Psoas muscle (tissue), 8 donors: ENCODE data around the gene MAGI1. TPM values are rescaled to one million over a fixed set of nuclear protein-coding genes. Genes with fewer than 3 reads are reported as not detected.

Experiments used
- ATAC-seq, 4 donors: fragments of 200-7000 bp; cut with Tn5 transposase; one replicate each; pipeline ENCODE4 v1.9.1; 2020; ENCODE audit warnings: moderate library complexity in 3 of 4, mild to moderate bottlenecking in 2 of 4
- DNase-seq, 2 donors: peaks; one replicate each; pipeline ENCODE4 v3.0.0-alpha.2; 2020
- H3K27ac ChIP-seq: fragments of 200-600 bp; one replicate; pipeline ENCODE4 v1.8.0; 2022
- H3K27me3 ChIP-seq, 3 donors: fragments of 200-600 bp in 1 of 3; one replicate each; pipeline versions ENCODE4 v1.6.1 to v1.8.0; 2013 to 2022; ENCODE audit warnings: low read length in 2 of 3, mild to moderate bottlenecking in 2 of 3, moderate library complexity in 1 of 3; ENCODE audit not compliant: insufficient read depth in 3 of 3
- H3K36me3 ChIP-seq, 2 donors: fragments of 200-600 bp in 1 of 2; one replicate each; pipeline versions ENCODE4 v1.6.1 to v1.8.0; 2013 to 2022; ENCODE audit warnings: low read depth in 1 of 2, mild to moderate bottlenecking in 1 of 2, moderate library complexity in 1 of 2; ENCODE audit not compliant: insufficient read depth in 1 of 2
- H3K4me1 ChIP-seq: fragments of 200-600 bp; one replicate; pipeline ENCODE4 v1.8.0; 2022
- H3K4me3 ChIP-seq: fragments of 200-600 bp; one replicate; pipeline ENCODE4 v1.8.0; 2022; ENCODE audit warnings: mild to moderate bottlenecking
- H3K9me3 ChIP-seq: fragments of 200-600 bp; one replicate; pipeline ENCODE4 v1.8.0; 2022
- WGBS, 3 donors: extraction: QIAGEN DNeasy Blood & Tissue Kit; methylation state at CpG; one replicate each; pipeline versions ENCODE4 v1.1.6 to v1.1.7; 2013; 5-methylcytosine and 5-hydroxymethylcytosine counted together
- intact Hi-C, 2 donors: fragments of 100-400 bp; cut with DNase I; formaldehyde crosslinking; loops; one replicate each; pipeline versions ENCODE4 v1.11.0 to v1.14.2; 2022
- polyA plus RNA-seq, 3 donors: library from polyadenylated mRNA; stranded (reverse); fragments of 200-250 nt; gene quantifications; one replicate each; pipeline ENCODE4 v1.2.3, GENCODE V29; 2013
- total RNA-seq, 4 donors: library from RNA; stranded (reverse); fragmentation: NEBNext Ultra II Directional in 2 of 4; extraction: Animal tissue kit (Norgen Biotek cat#: 25700) in 2 of 4; gene quantifications; one replicate each; pipeline versions ENCODE4 v1.2.1 to v1.2.4, GENCODE V29; 2021 to 2023
- TF ChIP-seq, protein P1 (sequence below): fragments of 200-600 bp; IDR thresholded peaks from one replicate; pipeline ENCODE4 v1.8.0; 2022; ENCODE audit warnings: antibody characterized with exemption
- donor health status: healthy with polysubstance abuse.
- donor health status: DM: no; HTN: no; CAD: no; lungs with moderate emphysema.
- donor health status: Bipolar disorder and iron deficiency.
- donor health status: healthy.
- donor health status: DM: yes; HTN: yes; CAD: no.
- donor health status: DM: no; HTN: no; CAD: no.
- donor health status: DM: no; HTN: no; CAD: no.
- donor health status: DM: yes; HTN: yes; CAD: no.

The MAGI1 gene
- total and polyA plus RNA-seq, 7 donors: 4.5 to 8.1 (median 6.3) TPM

GRCh38 chr3:65659396-65659795 is 379.3 kb downstream of the MAGI1 start:
- Histone ChIP-seq H3K27me3 (no peaks in the 10 kb centered on the region), H3K27ac (no peak overlapping the region), H3K36me3 (no peaks in the 10 kb centered on the region), H3K4me1 (no peaks in the 10 kb centered on the region), H3K9me3 (no peaks in the 10 kb centered on the region), H3K4me3 (no peak overlapping the region)
- intact Hi-C loops: no loop called here
- no peak for ATAC-seq
- TF ChIP-seq, protein P1, sequence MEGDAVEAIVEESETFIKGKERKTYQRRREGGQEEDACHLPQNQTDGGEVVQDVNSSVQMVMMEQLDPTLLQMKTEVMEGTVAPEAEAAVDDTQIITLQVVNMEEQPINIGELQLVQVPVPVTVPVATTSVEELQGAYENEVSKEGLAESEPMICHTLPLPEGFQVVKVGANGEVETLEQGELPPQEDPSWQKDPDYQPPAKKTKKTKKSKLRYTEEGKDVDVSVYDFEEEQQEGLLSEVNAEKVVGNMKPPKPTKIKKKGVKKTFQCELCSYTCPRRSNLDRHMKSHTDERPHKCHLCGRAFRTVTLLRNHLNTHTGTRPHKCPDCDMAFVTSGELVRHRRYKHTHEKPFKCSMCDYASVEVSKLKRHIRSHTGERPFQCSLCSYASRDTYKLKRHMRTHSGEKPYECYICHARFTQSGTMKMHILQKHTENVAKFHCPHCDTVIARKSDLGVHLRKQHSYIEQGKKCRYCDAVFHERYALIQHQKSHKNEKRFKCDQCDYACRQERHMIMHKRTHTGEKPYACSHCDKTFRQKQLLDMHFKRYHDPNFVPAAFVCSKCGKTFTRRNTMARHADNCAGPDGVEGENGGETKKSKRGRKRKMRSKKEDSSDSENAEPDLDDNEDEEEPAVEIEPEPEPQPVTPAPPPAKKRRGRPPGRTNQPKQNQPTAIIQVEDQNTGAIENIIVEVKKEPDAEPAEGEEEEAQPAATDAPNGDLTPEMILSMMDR: no peak
- 87 to 94% (median 89%) methylated on average over 6 of the region's 6 CpGs for WGBS, 3 donors
- no peak for DNase-seq

- H3K27me3 ChIP-seq: no peaks in the 10 kb centered on the region
- intact Hi-C loops: no loop called here
- DNase-seq (no peak), ATAC-seq (no peak)
- 66 to 89% (median 79%) methylated on average over 2 of the region's 2 CpGs for WGBS, 3 donors
- H3K4me1 ChIP-seq: no peaks in the 10 kb centered on the region
- H3K27ac ChIP-seq: no peak overlapping the region
- H3K4me3 ChIP-seq: no peak overlapping the region
- H3K9me3 ChIP-seq: no peaks in the 10 kb centered on the region
- TF ChIP-seq, protein P1: no peak
- H3K36me3 ChIP-seq: no peaks in the 10 kb centered on the region
Measured at GRCh38 chr3:65658401-65658800, 380.3 kb downstream of the MAGI1 start.

GRCh38 chr3:65655061-65655460 is 383.7 kb downstream of the MAGI1 start:
- Histone ChIP-seq H3K4me1 (no peaks in the 10 kb centered on the region), H3K27me3 (no peaks in the 10 kb centered on the region), H3K27ac (no peak overlapping the region), H3K4me3 (no peak overlapping the region), H3K36me3 (no peaks in the 10 kb centered on the region), H3K9me3 (no peaks in the 10 kb centered on the region)
- no peak for ATAC-seq
- 96 to 99% (median 98%) methylated on average over 4 of the region's 4 CpGs for WGBS, 3 donors
- intact Hi-C loops: no loop called here
- DNase-seq: no peak
- TF ChIP-seq, protein P1: no peak

DNA sequence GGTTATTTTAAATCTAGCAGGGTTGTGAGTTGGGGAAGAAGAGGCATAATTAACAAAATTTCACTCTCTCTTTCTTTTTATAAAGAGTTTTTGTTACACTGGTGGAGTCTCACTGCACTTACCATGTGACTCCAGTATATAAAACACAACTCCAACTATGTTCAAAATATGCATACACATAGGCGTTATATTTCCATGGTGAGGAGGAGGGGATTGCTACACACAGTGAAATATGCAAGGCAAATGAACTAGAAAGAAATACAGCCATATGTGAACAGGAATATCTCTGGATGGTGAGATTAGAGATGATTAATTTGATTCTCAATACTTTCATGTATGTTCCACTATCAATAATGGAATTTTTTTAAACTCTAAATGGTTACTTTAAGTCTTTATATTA is 385.0 kb downstream of the MAGI1 start:
- no peak overlapping the region for H3K27ac ChIP-seq
- H3K4me1 ChIP-seq: no peaks in the 10 kb centered on the region
- intact Hi-C loops: no loop called here
- H3K27me3 ChIP-seq: no peaks in the 10 kb centered on the region
- DNase-seq: no peak
- TF ChIP-seq, protein P1: no peak
- no peak for ATAC-seq
- 92 to 97% (median 94%) methylated on average over 1 of the region's 1 CpG for WGBS, 3 donors
- H3K9me3 ChIP-seq: no peaks in the 10 kb centered on the region
- H3K36me3 ChIP-seq: no peaks in the 10 kb centered on the region
- no peak overlapping the region for H3K4me3 ChIP-seq

DNA sequence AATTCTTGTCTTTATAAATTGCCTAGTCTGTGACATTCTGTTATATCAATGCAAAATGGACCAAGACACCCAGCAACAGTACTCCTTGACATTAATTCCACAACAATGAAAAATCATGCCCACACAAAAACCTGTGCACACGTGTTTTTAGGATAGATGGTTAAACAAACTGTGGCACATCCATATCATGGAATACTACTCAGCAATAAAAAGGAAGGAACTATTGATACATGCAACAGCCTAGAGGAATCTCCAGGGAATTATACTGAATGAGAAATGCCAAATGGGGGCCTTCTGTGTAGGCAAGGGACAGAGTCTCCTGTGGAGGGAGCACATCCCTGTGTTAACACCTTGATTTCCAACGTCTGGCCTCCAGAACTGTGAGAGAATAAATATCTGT is 388.5 kb downstream of the MAGI1 start:
- Histone ChIP-seq H3K4me1 (no peaks in the 10 kb centered on the region), H3K4me3 (no peak overlapping the region), H3K27ac (no peak overlapping the region), H3K27me3 (no peaks in the 10 kb centered on the region), H3K36me3 (no peaks in the 10 kb centered on the region), H3K9me3 (peaks cover 8% of the 10 kb centered on the region)
- intact Hi-C loops: no loop called here
- 91 to 96% (median 95%) methylated on average over 2 of the region's 2 CpGs for WGBS, 3 donors
- TF ChIP-seq, protein P1: no peak
- DNase-seq: no peak
- ATAC-seq: no peak
